OCI-LY3 (cell line): ENCODE measurements around the gene SLC39A3.

ENCODE experiments used
- H2AFZ ChIP-seq: fragments of 200-600, 300-600 bp; shearing (Covaris generic); 2 replicates; pipeline ENCODE4 v1.6.0; 2014; ENCODE audit warnings: antibody characterized with exemption, low read depth, low read length
- H3K27ac ChIP-seq: fragments of 200-600, 300-600 bp; sonication (generic); 2 replicates; pipeline ENCODE4 v1.5.1; 2014; ENCODE audit warnings: mild to moderate bottlenecking, low read length, moderate library complexity, mixed read lengths
- H3K27me3 ChIP-seq: fragments of 200-600, 300-600 bp; sonication (generic); 2 replicates; pipeline ENCODE4 v1.6.1; 2014; ENCODE audit warnings: low read depth, low read length, mixed read lengths
- H3K36me3 ChIP-seq: fragments of 200-600, 300-600 bp; sonication (generic); replicated peaks from 2 replicates; pipeline ENCODE3; 2014; ENCODE audit warnings: low read depth, low read length, mixed read lengths
- H3K4me1 ChIP-seq: fragments of 300-600, 200-600 bp; sonication (generic); 2 replicates; pipeline ENCODE4 v1.6.1; 2014; ENCODE audit warnings: low read length, mixed read lengths
- H3K4me2 ChIP-seq: fragments of 200-600, 300-600 bp; sonication (generic); 2 replicates; pipeline ENCODE4 v1.6.1; 2014; ENCODE audit warnings: low read length, mixed read lengths
- H3K4me3 ChIP-seq: fragments of 300-600, 200-600 bp; sonication (generic); 2 replicates; pipeline ENCODE4 v1.5.1; 2014; ENCODE audit warnings: antibody characterized with exemption, mild to moderate bottlenecking, low read length, moderate library complexity
- H3K79me2 ChIP-seq: fragments of 300-600, 200-600 bp; shearing (Covaris generic); 2 replicates; pipeline ENCODE4 v1.6.1; 2014; ENCODE audit warnings: mild to moderate bottlenecking, low read length, mixed read lengths
- H3K9ac ChIP-seq: fragments of 300-600, 200-600 bp; shearing (Covaris generic); 2 replicates; pipeline ENCODE4 v1.6.0; 2014; ENCODE audit warnings: mild to moderate bottlenecking, low read length, moderate library complexity
- H3K9me3 ChIP-seq: fragments of 200-600, 300-600 bp; shearing (Covaris generic); 2 replicates; pipeline ENCODE4 v1.6.1; 2014; ENCODE audit warnings: low read length, mixed read lengths; ENCODE audit not compliant: insufficient read depth
- H4K20me1 ChIP-seq: fragments of 200-600, 300-600 bp; sonication (generic); 2 replicates; pipeline ENCODE4 v1.6.1; 2016; ENCODE audit warnings: low read length, mixed read lengths; ENCODE audit not compliant: insufficient read depth
- CTCF ChIP-seq: fragments of 200-600, 300-600 bp; sonication (generic); IDR thresholded peaks from 2 replicates; pipeline ENCODE4 v1.5.1; 2014; ENCODE audit warnings: antibody characterized with exemption, low read length, low read depth
- EZH2phosphoT487 ChIP-seq: fragments of 200-600 bp; shearing (Covaris generic); IDR thresholded peaks from 2 replicates; pipeline ENCODE4 v1.6.1; 2018; ENCODE audit warnings: antibody characterized with exemption, mixed run types, low read depth

SLC39A3 gene

GRCh38 chr19:2756921-2757881 is 17.4 kb upstream of the SLC39A3 start:
- no peak overlapping the region for H3K4me3 ChIP-seq
- no peak overlapping the region for H2AFZ ChIP-seq
- no peaks in the 10 kb centered on the region for H3K4me1 ChIP-seq
- TF ChIP-seq CTCF: no peak
- no peak for TF ChIP-seq EZH2phosphoT487
- no peak overlapping the region for H3K4me2 ChIP-seq
- H3K27ac ChIP-seq: no peak overlapping the region
- no peaks in the 10 kb centered on the region for H3K9me3 ChIP-seq
- H3K36me3 ChIP-seq: peaks cover 46% of the 10 kb centered on the region
- H3K27me3 ChIP-seq: no peaks in the 10 kb centered on the region
- no peak overlapping the region for H3K9ac ChIP-seq
- no peaks in the 10 kb centered on the region for H3K79me2 ChIP-seq
- no peaks in the 10 kb centered on the region for H4K20me1 ChIP-seq

DNA sequence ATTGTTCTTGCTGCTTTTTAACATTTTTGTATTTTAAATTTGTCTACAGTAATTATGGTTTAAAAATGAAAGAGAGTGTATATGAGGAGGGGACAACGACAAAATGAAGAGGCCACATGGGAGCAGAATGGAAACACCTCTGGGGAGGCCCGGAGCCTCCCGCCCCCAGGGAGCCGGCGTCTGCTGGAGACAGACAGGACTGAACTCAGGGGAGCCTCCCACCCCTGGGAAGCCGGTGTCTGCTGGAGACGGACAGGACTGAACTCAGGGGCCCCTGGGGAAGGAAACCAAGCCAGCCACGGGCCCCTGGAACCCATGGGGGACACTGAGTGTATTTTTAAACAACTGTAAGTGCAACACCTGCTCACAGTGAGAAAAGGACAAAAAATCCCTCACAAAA is 16.7 kb upstream of the SLC39A3 start:
- H4K20me1 ChIP-seq: no peaks in the 10 kb centered on the region

DNA sequence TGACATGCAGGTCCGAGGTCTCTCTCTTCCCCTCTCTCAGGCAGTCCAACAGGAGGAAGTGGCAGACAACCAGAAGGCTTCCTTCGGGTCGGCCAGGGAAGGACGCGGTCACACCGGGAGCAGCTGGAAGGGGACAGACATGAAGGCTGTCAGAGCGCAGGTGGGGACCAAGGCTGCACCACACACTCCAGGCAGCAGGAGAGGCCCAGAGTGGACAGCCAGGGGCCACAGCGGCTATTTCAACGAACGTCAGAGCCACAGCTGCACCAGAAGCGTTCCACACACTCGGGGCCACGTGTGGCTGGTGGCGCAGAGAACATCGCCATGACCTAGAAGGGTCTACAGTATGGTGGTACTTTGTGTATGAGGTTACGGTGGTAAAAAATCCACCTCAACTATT is 16.0 kb upstream of the SLC39A3 start:
- no peak overlapping the region for H2AFZ ChIP-seq
- H3K4me2 ChIP-seq: no peak overlapping the region
- H3K79me2 ChIP-seq: no peaks in the 10 kb centered on the region
- H3K27me3 ChIP-seq: no peaks in the 10 kb centered on the region
- H3K4me1 ChIP-seq: no peaks in the 10 kb centered on the region
- peaks cover 42% of the 10 kb centered on the region for H3K36me3 ChIP-seq
- H3K4me3 ChIP-seq: no peak overlapping the region
- no peak overlapping the region for H3K9ac ChIP-seq
- no peaks in the 10 kb centered on the region for H3K9me3 ChIP-seq
- no peak overlapping the region for H3K27ac ChIP-seq
- H4K20me1 ChIP-seq: no peaks in the 10 kb centered on the region
- TF ChIP-seq CTCF: no peak
- no peak for TF ChIP-seq EZH2phosphoT487

More for the DNA sequence above, 16.7 kb upstream of the SLC39A3 start:
- Histone ChIP-seq H3K4me2 (no peak overlapping the region), H3K9me3 (no peaks in the 10 kb centered on the region), H3K79me2 (no peaks in the 10 kb centered on the region), H3K4me3 (no peak overlapping the region), H3K36me3 (peaks cover 46% of the 10 kb centered on the region), H3K27me3 (no peaks in the 10 kb centered on the region), H2AFZ (no peak overlapping the region), H3K4me1 (no peaks in the 10 kb centered on the region), H3K9ac (no peak overlapping the region), H3K27ac (no peak overlapping the region)
- TF ChIP-seq EZH2phosphoT487 (no peak), CTCF (no peak)

DNA sequence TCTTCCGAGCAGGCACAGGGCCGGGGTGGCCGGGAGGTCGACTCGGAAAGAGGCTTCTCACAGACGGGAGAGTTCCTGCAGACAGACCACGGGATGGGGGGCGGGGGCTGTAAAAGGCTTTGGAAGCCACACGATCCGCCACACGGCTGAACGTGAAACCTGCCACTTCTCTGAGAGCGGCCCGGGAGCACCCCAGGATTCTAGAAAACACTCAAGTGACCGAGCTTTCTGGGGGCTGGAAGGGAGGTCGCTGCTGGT is 15.6 kb upstream of the SLC39A3 start:
- Histone ChIP-seq H3K4me1 (no peaks in the 10 kb centered on the region), H2AFZ (no peak overlapping the region), H3K9ac (no peak overlapping the region), H3K27me3 (no peaks in the 10 kb centered on the region), H4K20me1 (no peaks in the 10 kb centered on the region), H3K4me3 (no peak overlapping the region), H3K79me2 (no peaks in the 10 kb centered on the region), H3K36me3 (peaks cover 38% of the 10 kb centered on the region), H3K27ac (no peak overlapping the region), H3K9me3 (no peaks in the 10 kb centered on the region), H3K4me2 (no peak overlapping the region)
- TF ChIP-seq CTCF (no peak), EZH2phosphoT487 (no peak)
